Germinal center (tissue), 1 donor: Measurements from ENCODE around the gene PTGER1.
A peak's percentile ranks its signal among the peaks of the same experiment; 100 is the strongest.
"Not testable (repeated sequence)": the region's sequence is repeated elsewhere in the genome, so short reads cannot be mapped to it uniquely, and the experiment has no call there.

Experiments
- DNase-seq: peaks from one replicate; pipeline ENCODE4 v3.0.0; 2012; ENCODE audit warnings: mixed read lengths, low spot score

Gene PTGER1

DNA sequence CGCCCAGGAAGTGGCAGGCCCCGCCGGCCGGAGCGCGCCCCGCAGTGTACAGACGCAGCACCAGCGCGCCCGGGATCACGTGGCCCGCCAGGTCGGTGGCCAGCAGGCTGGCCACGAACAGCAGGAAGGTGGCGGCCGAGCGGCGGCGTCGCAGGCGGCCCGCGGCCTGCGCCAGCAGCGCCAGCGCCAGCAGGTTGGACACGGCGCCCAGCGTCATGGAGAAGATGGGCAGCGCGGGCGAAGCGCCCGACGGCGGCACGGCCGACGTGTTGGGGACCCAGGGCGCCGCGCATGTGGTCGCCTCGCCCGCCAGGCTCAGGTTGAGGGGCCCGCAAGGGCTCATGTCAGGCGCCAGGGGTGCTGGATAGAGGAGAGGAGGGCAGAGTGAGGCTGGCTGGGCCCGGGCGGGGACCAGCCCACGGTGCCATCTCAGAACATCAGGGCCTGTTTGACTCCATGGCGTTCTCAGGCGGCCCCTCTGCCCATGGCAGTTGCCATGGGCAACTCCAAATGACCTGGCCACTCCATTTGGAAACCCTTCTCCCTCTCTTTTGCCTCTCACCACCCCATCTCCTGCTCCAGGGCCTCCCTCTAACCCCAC, 1.1 kb downstream of the PTGER1 start:
- DNase-seq = no peak

- no peak for DNase-seq
Observed at GRCh38 chr19:14473073-14473977, 1.8 kb downstream of the PTGER1 start.

DNA sequence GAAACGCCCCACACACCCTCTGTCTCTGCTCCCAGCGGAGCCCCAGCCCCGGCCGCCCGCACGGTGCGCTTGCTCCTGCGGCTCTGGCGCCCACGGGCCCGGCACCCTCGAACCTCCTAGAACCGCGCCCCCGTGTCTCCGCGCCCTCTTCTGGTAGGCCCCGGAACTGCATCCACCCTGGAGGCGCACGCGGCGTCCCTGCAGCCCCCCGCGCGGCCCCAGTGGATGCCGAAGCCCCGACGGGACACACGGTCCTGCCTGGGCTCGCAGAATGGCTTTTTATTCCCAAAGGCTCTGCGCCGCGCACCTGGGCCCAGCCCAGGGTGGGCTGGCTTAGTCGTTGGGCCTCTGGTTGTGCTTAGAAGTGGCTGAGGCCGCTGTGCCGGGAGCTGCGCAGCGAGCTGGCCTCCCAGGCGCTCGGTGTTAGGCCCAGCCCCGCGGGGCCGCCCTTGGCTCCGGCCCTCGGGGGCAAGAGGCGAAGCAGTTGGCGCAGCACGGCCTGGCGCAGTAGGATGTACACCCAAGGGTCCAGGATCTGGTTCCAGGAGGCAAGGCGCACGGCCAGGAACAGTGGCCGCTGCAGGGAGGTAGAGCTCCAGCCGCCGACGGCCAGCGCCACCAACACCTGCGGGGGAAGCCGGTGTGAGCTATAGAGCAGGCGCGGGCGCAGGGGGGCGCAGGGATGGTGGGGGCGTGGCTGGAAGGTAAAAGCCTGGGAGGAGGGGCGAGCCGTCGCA, 2.8 kb downstream of the PTGER1 start:
- peak; percentile 91 for DNase-seq

GRCh38 chr19:14471436-14472187, 3.5 kb downstream of the PTGER1 start:
- DNase-seq = no peak

- DNase-seq = no peak
Observed at GRCh38 chr19:14470031-14470876, 4.9 kb downstream of the PTGER1 start.

GRCh38 chr19:14467816-14468215, 7.3 kb downstream of the PTGER1 start:
- no peak for DNase-seq

DNA sequence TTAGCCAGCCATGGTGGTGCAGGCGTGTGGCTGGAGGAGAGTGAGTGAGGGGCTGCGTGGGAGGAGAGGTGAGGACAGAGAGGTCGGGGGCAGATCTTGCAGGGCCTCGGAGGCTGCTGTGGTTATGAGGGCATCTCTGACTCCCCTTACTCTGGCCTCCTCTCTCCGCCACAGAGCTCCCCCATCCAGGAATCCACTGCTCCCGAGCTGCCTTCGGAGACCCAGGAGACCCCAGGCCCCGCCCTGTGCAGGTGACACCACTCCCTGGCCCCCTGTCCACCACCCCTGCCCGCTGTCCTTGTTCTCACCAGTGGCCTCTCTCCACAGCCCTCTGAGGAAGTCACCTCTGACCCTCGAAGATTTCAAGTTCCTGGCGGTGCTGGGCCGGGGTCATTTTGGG, 7.8 kb downstream of the PTGER1 start:
- DNase-seq = no peak

GRCh38 chr19:14463747-14464146, 11.4 kb downstream of the PTGER1 start:
- DNase-seq = no peak

GRCh38 chr19:14462401-14462800, 12.8 kb downstream of the PTGER1 start:
- DNase-seq = not testable (repeated sequence)

DNA sequence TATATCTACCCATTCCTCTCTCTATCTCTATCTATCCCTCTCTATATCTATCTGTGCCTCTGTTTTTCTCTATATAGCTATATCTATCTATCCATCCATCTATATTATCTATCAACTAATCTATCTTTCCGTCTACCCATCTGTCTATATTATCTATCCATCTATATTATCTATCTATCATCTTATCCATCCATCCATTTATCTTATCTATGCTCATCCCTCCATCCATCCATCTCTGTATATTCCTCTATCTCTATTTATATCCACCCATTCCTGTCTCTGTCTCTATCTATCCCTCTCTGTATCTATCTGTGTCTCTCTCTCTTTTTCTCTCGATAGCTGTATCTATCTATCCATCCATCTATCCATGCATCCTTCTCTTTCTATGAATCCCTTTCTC, 14.2 kb downstream of the PTGER1 start:
- no peak for DNase-seq

- DNase-seq = no peak
Observed at GRCh38 chr19:14459703-14460102, 15.5 kb downstream of the PTGER1 start.

GRCh38 chr19:14452303-14452702, 22.9 kb downstream of the PTGER1 start:
- DNase-seq = not testable (repeated sequence)

DNA sequence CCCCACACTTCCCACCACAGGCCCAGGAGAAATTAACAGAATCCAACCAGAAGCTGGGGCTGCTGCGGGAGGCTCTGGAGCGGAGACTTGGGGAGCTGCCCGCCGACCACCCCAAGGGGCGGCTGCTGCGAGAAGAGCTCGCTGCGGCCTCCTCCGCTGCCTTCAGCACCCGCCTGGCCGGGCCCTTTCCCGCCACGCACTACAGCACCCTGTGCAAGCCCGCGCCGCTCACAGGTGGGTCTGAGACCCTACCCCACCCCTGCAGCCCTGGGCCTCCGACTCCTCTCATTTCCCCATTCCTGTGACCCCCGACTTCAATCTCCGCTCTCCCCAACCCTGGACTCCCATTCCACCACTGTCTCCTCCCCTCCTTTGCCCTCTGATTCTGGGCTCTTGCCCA, 24.3 kb downstream of the PTGER1 start:
- no peak for DNase-seq

GRCh38 chr19:14450168-14450874, 24.8 kb downstream of the PTGER1 start:
- peak; percentile 60 for DNase-seq

DNA sequence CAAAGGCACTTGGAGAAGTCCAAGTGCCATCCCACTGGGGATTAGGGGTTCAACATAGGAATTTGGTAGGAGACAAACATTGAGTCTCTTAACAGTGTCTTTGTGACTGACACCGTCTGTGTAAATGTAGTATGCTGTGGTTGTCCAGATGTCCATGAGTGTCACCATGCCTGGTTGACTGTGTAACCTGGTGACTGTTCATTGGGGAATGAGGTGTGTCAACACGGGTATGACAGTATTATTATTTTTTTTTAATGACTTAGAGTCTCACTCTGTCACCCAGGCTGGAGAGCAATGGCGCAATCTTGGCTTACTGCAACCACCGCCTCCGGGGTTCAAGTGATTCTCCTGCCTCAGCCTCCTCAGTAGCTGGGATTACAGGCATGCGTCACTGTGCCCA, 25.8 kb downstream of the PTGER1 start:
- no peak for DNase-seq

- DNase-seq = no peak
Observed at GRCh38 chr19:14446336-14447036, 28.7 kb downstream of the PTGER1 start.

DNA sequence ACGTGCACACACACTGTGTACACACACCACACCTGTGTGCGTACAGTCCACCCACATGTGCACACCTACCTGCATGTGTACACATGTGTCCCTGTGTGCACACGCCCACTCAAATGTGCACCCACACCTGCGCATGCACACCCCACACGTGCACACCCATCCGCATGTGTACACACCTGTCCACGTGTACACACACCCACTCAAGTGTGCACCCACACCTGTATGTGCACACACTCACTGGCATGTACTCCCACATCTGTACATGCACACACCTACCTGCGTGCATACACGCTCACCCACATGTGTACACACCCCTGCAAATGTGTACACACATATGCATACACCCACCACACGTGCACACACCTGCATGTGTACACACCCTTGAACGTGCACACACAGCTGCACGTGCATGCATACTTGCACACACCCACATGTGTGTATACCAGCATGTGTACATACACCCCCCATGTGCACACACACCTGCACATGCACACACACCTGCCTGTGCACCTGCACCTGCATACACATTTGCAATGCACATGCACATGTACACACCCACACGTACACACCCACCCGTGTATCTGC, 31.4 kb downstream of the PTGER1 start:
- DNase-seq = no peak

- DNase-seq = no peak
Observed at GRCh38 chr19:14442891-14443631, 32.1 kb downstream of the PTGER1 start.
